Occipital lobe (tissue), 2 donors: ENCODE data around the gene LSP1. TPM values are rescaled to one million over a fixed set of nuclear protein-coding genes. Genes with fewer than 3 reads are reported as not detected.

Experiments used
- DNase-seq: peaks from one replicate; lab custom pipeline; 2025; lab: John Stamatoyannopoulos, UW
- total RNA-seq: library from RNA; depleted of rRNA; stranded (reverse); fragments of >200 nt; gene quantifications from one replicate; pipeline ENCODE4 v1.2.3, GENCODE V29; 2014

The LSP1 gene
- total RNA-seq, 1 donor from 2014 or later: 0.47 TPM

GRCh38 chr11:1915795-1916131, 62.9 kb downstream of the LSP1 start:
- DNase-seq: no peak

- no peak for DNase-seq
These were observed 63.5 kb downstream of the LSP1 start for GRCh38 chr11:1916132-1916985.

- DNase-seq: no peak
These were observed 64.2 kb downstream of the LSP1 start for GRCh38 chr11:1916986-1917522.

- DNase-seq: no peak
These were observed 64.9 kb downstream of the LSP1 start for GRCh38 chr11:1917523-1918435.

GRCh38 chr11:1918436-1919315, 65.8 kb downstream of the LSP1 start:
- DNase-seq: no peak

- no peak for DNase-seq
These were observed 66.7 kb downstream of the LSP1 start, which contains the start of gene TNNT3 for GRCh38 chr11:1919391-1920127. Gene TNNT3, plus strand, starts transcription at chr11:1919703. Its CDS starts 3,172 bp downstream, at chr11:1922875.

- DNase-seq: no peak
These were observed 67.4 kb downstream of the LSP1 start for GRCh38 chr11:1920128-1920908.

GRCh38 chr11:1920909-1921573, 68.2 kb downstream of the LSP1 start:
- no peak for DNase-seq

GRCh38 chr11:1921574-1922141, 68.8 kb downstream of the LSP1 start:
- no peak for DNase-seq

- no peak for DNase-seq
These were observed 69.7 kb downstream of the LSP1 start for GRCh38 chr11:1922481-1923081.

GRCh38 chr11:1923201-1923956, 70.5 kb downstream of the LSP1 start:
- no peak for DNase-seq

- DNase-seq: no peak
These were observed 71.3 kb downstream of the LSP1 start for GRCh38 chr11:1924181-1924580.

GRCh38 chr11:1924646-1925372, 71.9 kb downstream of the LSP1 start:
- DNase-seq: no peak

GRCh38 chr11:1925373-1926155, 72.7 kb downstream of the LSP1 start:
- DNase-seq: no peak

GRCh38 chr11:1926156-1927025, 73.5 kb downstream of the LSP1 start:
- DNase-seq: no peak
